Keratinocyte (primary cell): ENCODE results near the gene RNF121.

Source experiments
- CTCF ChIP-seq, 3 experiments: IDR thresholded peaks in 1 of 3; conservative IDR thresholded peaks in 1 of 3; optimal IDR thresholded peaks in 1 of 3; 2 replicates in 2 of 3; 3 replicates in 1 of 3; pipeline versions ENCODE3 to v1.5.1; 2011; ENCODE audit warnings: low read length in 3 of 3, mild to moderate bottlenecking in 3 of 3, moderate library complexity in 2 of 3, control low read depth in 1 of 3, inconsistent platforms in 1 of 3; ENCODE audit not compliant: insufficient read depth in 2 of 3; ENCODE audit errors: extremely low read depth in 1 of 3
- EZH2 ChIP-seq: IDR thresholded peaks from one replicate; pipeline ENCODE4 v1.6.1; 2012; ENCODE audit warnings: inconsistent platforms, mild to moderate bottlenecking, low read length, moderate library complexity

GRCh38 chr11:72045849-72046248 is 117.0 kb downstream of the RNF121 start:
- no peak for TF ChIP-seq CTCF (optimal IDR thresholded peaks at IDR 0.05 in 1 of 3, IDR thresholded peaks at IDR 0.05 in 1 of 3, conservative IDR thresholded peaks at IDR 0.05 in 1 of 3; ENCODE audit: extremely low read depth in 1 of 3, insufficient read depth in 2 of 3, low read length in 3 of 3)
- no peak for TF ChIP-seq EZH2
